IPS-NIHi11 (cell line): ENCODE results near the gene ALK.
"Not testable (repeated sequence)": the region's sequence is repeated elsewhere in the genome, so short reads cannot be mapped to it uniquely, and the experiment has no call there.

Source experiments
- DNase-seq: peaks from one replicate; pipeline ENCODE4 v3.0.0; 2012; ENCODE audit warnings: mixed read lengths, low spot score

The ALK gene

GRCh38 chr2:29273004-29273684 is 648.2 kb downstream of the ALK start:
- DNase-seq = no peak

- no peak for DNase-seq
Observed at GRCh38 chr2:29272311-29272710, 649.1 kb downstream of the ALK start.

GRCh38 chr2:29270701-29271121 is 650.7 kb downstream of the ALK start:
- DNase-seq = no peak

GRCh38 chr2:29269765-29270109 is 651.6 kb downstream of the ALK start:
- no peak for DNase-seq

GRCh38 chr2:29269095-29269764 is 652.2 kb downstream of the ALK start:
- DNase-seq = no peak

- no peak for DNase-seq
Observed at GRCh38 chr2:29267720-29268119, 653.7 kb downstream of the ALK start.

GRCh38 chr2:29263886-29264285 is 657.5 kb downstream of the ALK start:
- DNase-seq = no peak

- DNase-seq = no peak
Observed at GRCh38 chr2:29262681-29263260, 658.6 kb downstream of the ALK start.

- DNase-seq = no peak
Observed at GRCh38 chr2:29261003-29261402, 660.4 kb downstream of the ALK start.

- no peak for DNase-seq
Observed at GRCh38 chr2:29260142-29260772, 661.1 kb downstream of the ALK start.

GRCh38 chr2:29259221-29259620 is 662.2 kb downstream of the ALK start:
- DNase-seq = no peak

- DNase-seq = no peak
Observed at GRCh38 chr2:29255004-29255403, 666.4 kb downstream of the ALK start.

- DNase-seq = not testable (repeated sequence)
Observed at GRCh38 chr2:29253495-29254275, 667.7 kb downstream of the ALK start.

- no peak for DNase-seq
Observed at GRCh38 chr2:29253026-29253425, 668.4 kb downstream of the ALK start.

GRCh38 chr2:29251406-29251805 is 670.0 kb downstream of the ALK start:
- DNase-seq = no peak

- DNase-seq = no peak
Observed at GRCh38 chr2:29250977-29251376, 670.4 kb downstream of the ALK start.

GRCh38 chr2:29249666-29250253 is 671.6 kb downstream of the ALK start:
- DNase-seq = no peak

- DNase-seq = no peak
Observed at GRCh38 chr2:29247336-29247914, 674.0 kb downstream of the ALK start.

GRCh38 chr2:29246383-29247300 is 674.7 kb downstream of the ALK start:
- DNase-seq = no peak

- no peak for DNase-seq
Observed at GRCh38 chr2:29245742-29246382, 675.5 kb downstream of the ALK start.
